ENCODE data around the gene DCTPP1.

The DCTPP1 gene

DNA sequence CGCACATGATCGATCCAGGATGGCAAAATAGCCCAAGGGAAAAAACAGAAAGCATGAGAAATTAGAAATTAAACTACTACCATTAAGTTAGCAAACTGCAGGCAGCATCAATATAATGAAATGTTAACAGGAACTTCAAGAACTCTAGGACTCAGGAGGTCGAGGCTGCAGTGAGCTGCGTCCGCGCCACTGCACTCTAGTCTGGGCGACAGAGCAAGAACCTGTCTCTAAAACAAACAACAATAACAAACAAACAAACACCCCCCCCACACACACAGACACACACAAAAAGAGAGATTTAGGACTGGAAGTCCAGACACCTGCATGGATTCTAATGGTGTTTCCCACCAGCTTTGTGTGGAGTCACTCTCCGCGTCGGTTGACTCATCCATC lies 16.4 kb upstream of the DCTPP1 start:
- DNase-seq = no peak

DNA sequence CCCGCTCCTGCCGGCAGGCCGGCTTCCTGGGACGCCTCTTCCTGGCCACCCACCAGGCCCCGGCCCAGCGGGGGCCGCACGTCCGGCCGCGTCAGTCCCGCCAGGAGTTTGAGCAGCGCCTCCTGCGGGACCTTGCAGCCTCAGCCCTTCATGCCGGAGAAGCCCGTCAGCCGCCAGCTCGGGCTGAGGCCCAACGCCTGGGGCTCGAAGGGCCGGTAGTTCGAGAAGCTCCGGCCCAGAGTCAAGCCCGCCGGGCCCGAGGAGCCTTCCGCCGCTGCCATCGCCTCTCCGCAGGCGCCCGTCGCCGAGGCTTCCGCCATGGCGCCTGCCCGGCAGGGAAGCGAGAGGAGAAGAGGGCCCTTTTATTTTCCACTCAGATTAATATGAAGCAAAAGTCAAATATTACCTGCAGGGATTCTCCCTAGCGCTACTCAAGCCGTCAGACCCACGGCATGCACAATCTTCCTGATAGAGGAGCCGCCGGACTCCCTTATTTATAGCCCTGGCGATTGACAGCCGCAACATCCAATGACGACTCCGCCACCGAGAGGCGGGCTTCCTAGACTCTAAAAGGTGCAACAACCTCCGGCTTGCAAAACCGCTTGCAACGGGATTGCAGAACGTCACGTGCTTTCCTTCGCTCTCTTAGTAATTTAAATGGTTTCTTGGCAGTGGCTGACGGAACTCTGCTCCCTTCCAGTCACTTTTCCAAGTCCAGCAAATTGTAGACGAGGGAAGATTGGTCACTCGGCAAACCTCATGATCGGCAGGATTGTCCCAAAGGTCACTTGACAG lies 15.8 kb upstream of the DCTPP1 start, which contains the start of gene SEPHS2:
TSS of gene SEPHS2 (minus strand) at position 467 of the 795 bp plus-strand sequence. CDS start at position 320, 147 bp downstream.
- DNase-seq = peak; percentile 93

DNA sequence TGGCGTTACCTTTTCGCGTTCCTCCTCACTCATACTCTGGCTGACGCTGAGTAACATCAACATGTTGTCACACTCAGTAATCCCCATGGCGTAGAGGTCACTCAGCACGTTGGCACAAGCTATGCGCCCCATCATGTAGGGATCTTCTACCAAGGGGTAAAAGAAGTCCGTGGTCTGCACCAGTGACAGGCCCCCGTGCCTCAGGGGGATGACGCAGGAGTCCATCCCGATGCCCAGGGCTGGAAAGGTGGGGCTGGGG lies 15.2 kb upstream of the DCTPP1 start:
- no peak for DNase-seq

DNA sequence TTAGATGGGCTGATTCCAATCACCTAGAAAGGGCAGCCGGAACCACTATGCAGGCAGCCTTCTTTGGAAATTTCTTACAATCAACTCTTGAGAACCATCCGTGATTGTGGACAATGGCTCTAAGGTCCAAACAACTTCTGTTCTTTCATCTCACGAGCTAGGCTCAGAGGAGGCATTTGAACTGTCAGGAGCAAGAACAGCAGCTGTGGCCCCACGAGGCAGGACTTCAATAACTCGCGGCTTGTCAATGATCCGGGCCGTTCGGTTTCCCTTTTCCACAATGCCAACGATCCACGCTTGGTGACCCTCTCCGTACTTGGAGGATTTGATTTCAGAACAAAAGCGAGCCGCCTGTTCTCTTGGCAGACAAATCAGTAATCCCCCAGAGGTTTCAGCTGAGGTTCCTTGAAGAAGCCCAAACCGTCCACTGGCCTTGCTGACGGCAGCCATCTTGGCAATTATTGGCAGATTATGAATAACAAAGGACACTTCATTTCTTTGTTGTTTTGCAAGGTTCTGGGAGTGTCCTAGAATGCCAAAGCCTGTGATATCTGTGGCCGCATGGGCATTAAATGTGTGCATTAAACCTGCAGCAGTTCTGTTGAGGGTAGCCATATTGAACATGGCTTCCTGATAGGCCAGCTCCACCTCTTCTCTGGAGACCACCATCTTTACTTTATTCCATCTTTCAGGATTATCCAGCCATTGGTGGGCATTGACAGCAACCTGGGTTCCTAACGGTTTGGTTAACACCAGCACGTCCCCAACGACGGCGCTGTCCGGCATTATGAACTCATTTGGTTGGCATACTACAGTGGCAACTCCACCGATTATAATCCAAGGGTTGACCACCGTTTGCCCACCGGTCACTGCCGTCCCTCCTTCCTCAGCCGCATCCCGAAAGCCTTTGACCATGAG lies 14.7 kb upstream of the DCTPP1 start:
- DNase-seq = no peak

GRCh38 chr16:30443631-30444030 lies 13.8 kb upstream of the DCTPP1 start:
- no peak for DNase-seq

DNA sequence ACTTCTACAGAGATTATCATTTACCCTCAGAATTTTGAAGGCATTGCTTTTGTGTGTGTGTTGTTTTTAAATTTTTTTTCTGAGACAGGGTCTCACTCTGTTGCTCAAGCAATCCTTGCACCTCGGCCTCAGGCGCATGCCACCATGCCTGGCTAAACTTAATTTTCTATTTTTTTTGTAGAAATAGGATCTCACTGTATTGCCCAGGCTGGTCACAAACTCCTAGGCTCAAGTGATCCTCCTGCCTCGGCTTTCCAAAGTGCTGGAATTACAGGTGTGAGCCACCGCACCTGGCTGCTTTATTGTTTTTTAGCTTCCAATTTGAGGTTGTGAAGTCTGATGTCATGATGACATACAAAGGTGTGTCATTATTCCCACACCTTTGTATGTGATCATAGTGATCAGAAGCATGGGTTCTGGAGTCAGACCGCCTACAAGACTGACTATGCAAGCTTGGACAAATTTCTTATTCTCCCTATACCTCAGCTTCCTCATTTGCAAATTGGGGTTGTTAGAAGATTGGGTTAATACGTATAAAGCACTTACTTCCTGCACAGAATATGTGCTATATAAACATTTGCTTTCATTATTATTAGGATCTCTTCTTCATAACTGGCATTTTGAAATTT lies 10.0 kb upstream of the DCTPP1 start:
- no peak for DNase-seq

GRCh38 chr16:30438835-30439234 lies 9.0 kb upstream of the DCTPP1 start:
- DNase-seq = no peak

DNA sequence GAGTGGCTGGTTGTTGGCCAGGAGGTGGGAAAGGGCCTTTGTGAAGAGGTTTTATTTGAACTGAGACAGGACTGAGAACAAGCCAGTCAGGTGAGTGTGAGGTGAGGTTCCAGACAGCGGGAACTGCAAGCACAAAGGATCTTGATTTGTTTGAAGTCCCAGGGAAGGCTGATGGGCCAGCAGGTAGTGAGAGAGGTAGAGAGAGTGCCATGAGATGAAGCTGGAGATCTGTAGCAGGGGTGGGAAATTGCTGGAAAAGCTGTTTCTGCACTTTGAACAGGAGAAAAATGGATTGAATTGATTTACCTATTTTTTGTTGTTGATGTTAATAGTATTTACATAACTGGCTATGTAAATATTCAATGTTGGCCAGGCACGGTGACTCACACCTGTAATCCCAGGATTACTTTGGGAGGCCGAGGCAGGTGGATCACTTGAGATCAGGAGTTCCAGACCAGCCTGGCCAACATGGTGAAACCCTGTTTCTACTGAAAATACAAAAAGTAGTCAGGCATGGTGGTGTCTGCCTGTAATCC lies 7.7 kb upstream of the DCTPP1 start:
- no peak for DNase-seq

- DNase-seq = no peak
Observed at GRCh38 chr16:30434852-30435251, 5.0 kb upstream of the DCTPP1 start.

DNA sequence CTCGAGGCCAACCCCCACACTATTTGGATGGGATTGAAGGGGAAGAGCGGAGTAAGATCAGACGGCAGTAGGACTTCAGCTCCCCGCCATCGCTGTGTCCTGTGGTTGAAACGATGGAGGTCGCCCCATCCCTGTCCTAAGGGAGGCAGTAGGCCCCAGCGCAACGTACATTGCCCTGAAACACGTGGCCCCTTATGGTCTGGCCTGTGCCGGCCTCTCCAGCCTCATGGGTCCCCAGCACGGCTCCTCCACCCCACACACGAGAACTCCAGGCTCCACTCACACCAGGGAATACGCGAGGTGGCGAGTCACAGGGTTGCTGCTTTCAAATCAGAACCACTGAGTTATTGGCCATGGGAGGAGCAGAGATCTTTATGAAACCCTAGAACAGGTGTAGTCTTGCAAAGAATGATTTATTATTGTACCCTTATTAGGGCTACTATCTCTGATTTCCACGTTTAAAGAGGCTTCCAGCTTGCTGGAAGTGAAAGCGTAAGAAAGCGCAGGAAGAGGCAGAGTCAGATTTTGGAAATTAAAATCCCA lies 669 bp upstream of the DCTPP1 start:
- no peak for DNase-seq

DNA sequence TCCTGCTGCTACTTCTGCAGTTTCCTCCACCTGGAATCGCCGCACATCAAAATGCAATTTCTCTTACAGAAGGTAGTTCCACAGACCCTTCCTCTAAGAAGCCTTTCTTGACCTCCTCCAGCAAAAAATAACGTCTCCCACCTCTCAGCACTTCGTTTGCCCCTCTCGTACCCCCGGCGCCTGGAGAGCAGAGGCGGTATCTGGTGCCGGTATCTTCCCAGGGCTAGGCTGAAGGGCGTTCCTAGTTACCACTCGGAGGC lies 482 bp downstream of the DCTPP1 start:
- DNase-seq = no peak

- no peak for DNase-seq
Observed at GRCh38 chr16:30428055-30428454, 1.8 kb downstream of the DCTPP1 start.

- DNase-seq = no peak
Observed at GRCh38 chr16:30421010-30421409, 8.8 kb downstream of the DCTPP1 start.

GRCh38 chr16:30418350-30419181 lies 11.3 kb downstream of the DCTPP1 start:
- DNase-seq = no peak

GRCh38 chr16:30417529-30418349 lies 12.1 kb downstream of the DCTPP1 start:
- no peak for DNase-seq

DNA sequence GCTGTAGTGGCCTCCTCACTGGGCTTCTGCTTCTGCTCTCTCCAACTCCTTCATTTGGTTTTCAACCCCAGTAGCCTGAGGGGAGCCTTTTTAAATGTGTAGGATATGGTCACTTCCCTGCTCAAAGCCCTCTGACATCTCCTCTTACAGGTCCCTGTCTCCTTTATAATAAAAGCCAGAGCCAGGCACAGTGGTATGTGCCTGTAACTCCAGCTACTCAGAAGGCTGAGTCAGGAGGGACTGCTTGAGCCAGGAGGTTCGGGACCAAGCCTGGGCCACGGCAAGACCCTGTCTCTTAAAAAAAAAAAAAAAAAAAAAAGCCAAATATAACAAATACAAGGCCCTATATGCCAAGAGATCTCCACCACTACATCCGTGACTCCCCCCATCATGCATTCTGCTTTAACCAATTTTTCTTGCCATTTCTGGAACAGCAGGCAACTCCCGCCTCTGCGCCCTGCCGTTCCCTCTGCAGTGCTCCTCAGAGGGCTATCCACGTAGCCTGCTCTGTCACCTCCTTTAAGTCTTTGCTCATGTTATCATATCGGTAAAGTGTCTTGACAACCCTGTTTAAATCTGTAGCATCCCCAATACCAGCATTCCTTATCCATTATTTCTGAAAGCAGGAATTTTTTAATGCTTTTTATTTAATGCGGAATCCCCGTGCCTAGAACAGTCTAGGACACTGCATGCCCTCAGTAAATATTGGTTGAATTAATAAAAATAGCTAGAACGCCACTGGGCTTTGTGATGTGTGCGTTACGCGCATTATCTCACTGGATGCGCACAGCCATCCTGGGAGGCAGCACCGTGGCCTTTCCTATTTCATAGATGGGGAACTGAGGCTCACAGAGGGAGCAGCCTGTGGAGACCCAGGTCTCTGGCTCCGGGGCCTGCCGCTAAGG lies 13.0 kb downstream of the DCTPP1 start:
- no peak for DNase-seq

DNA sequence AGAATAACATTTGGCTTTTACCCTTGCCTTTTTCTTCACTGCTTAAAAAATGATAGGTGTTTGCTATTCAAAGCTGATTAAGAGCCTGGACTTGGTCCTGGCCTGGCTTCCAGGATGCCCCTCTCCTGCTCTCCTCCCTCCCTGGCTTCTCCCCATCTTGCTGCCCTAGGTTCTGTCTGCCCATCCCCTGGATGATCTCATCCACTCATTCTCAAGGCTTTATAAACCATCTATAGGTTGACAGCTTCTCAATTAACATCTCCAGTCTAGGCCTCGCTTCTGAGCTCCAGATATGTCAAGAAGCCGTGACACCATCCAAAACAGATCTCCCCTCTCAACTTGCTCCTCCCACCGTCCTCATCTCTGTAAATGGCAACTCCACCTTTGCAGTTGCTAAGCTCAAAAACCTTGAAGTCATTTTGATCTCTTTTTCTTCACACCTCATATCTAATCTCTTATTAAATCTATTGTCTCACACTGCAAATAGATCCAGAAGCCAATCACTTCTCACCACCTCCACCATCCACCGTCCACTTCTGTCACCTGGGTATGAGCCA lies 13.7 kb downstream of the DCTPP1 start:
- no peak for DNase-seq

DNA sequence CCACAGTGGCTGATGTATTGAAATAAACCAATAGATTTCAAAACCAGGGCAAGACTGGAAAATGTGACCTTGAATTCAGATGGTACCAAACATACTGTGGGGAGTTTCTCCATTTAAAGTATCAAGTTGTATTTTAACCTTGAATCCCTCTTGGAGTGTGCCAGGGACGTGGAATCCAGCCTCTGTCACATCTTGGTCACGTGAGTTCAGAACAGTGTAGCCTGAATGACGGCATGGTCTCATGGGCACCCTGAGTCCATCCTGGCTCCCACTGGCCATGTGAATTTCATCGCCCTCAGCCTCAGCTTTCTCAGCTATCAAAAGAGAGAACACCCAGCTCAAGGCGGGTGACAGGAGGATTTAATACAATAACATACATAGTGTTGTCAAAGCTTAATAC lies 15.7 kb downstream of the DCTPP1 start:
- DNase-seq = no peak

GRCh38 chr16:30413112-30413806 lies 16.6 kb downstream of the DCTPP1 start:
- no peak for DNase-seq
